NCI-H1105 (cell line): ENCODE results near the gene AK6.
"Not testable (repeated sequence)": the region's sequence is repeated elsewhere in the genome, so short reads cannot be mapped to it uniquely, and the experiment has no call there.

ENCODE experiments used
- DNase-seq: peaks from one replicate; lab custom pipeline; 2025; lab: John Stamatoyannopoulos, UW

The AK6 gene

DNA sequence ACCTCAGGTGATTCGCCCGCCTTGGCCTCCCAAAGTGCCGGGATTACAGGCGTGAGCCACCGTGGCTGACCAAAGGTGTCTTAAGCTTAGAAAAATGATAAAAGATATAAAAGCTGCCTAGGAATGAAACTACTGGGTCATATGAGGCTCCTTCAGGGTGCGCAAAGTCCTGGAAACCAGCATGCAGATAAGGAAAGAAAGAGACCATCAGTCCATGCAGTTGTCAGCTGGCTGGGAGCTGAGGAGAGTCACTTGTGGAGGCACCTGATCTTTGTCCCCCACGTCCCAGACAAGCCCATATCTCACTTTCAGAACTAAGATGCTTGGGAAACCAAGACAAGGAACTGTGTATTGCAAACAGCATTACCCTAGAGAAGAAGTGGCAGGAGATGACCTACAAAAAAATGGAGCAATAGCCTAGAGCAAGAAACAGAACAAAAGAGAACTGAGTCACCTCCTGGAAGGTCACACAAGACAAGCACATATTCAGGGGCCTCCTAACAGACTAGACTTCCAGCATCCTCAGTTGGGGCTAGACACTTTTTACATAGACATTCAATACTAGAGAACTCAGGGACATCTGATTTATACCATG lies 33.9 kb downstream of the AK6 start:
- DNase-seq, result no peak

DNA sequence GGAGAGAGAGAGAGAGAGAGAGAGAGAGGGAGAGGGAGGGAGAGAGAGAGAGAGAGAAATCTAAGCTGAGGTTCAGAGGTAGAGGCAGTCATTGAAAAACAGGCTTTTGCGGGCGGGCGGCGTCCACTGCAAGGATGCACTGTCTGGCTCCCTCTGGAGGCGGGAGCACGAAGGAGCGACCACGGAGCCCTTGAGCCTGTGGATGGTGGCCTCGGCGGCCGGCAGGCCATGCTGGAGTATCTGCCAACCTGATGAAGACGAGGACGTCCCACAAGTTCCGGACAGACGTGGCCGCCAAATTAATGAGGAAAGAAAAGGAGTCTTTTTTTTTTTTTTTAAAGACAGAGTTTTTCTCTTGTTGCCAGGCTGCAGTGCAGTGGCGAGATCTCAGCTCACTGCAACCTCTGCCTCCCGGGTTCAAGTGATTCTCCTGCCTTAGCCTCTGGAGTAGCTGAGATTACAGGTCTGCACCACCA lies 34.5 kb downstream of the AK6 start:
- peak; percentile 18 for DNase-seq

GRCh38 chr5:69333668-69334315 lies 35.5 kb downstream of the AK6 start:
- DNase-seq, result not testable (repeated sequence)

GRCh38 chr5:69331528-69332445 lies 37.5 kb downstream of the AK6 start:
- DNase-seq, result no peak

- DNase-seq, result no peak
Observed at GRCh38 chr5:69329905-69330489, 39.3 kb downstream of the AK6 start.

- DNase-seq, result no peak
Observed at GRCh38 chr5:69326365-69326764, 43.0 kb downstream of the AK6 start.

GRCh38 chr5:69317391-69317790 lies 51.9 kb downstream of the AK6 start:
- no peak for DNase-seq

- DNase-seq, result no peak
Observed at GRCh38 chr5:69315972-69316371, 53.3 kb downstream of the AK6 start.

GRCh38 chr5:69313428-69313827 lies 55.9 kb downstream of the AK6 start:
- DNase-seq, result no peak

DNA sequence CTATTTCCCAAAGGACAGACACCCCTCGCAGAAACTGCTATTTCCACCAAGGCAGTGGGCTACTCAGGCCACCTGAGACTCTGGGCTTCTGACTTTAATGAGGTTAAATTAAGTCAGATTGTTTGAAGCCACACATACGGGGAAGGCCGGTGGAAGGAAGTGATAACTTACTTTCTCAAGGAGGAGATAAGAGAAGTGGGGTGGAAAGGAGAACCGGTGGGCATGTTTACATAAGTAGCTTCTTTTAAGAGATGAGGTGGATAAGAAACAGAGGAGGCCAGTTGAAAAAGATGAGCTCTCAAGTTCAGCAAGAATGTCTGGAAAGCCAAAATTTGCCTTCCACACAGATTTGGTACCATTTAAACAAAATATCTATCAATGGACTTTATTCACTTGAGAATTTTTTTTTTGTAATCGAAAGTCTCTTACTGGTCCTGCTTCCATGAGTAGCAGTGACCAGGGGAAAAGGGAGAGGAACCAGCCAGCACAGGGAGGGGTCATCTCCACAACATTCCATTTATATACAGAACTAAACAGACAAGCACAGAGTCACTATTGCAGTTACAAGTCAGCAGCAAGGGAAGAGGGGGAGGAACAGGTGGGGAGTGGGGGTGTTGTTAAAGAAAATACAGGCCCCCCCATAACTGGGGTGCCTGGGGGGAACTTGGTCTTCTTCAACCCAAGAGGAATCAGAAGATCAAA lies 56.7 kb downstream of the AK6 start:
- DNase-seq, result no peak

- DNase-seq, result no peak
Observed at GRCh38 chr5:69309380-69309779, 59.9 kb downstream of the AK6 start.

DNA sequence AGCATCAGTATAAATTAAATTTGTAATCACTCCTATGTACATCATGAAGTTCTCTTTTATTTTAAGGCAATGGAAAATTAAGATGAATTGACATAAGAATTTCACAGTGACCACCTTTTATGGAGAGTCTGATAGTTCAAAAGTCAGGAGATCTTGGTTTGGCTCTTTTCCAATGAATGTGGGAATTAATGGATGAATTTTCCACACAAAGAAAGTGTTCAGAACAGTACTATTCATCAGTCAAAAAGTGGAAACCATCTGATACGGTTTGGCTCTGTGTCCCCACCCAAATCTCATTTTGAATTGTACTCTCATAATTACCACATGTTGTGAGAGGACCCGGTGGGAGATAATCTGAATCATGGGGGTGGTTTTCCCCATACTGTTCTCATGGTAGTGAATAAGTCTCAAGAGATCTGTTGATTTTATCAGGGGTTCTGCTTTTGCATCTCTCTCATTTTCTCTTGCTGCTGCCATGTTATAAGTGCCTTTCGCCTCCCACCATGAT lies 61.2 kb downstream of the AK6 start:
- DNase-seq, result no peak

- DNase-seq, result no peak
Observed at GRCh38 chr5:69305512-69305911, 63.8 kb downstream of the AK6 start.
